ENCODE results near the gene FANCM.
A peak's percentile ranks its signal among the peaks of the same experiment; 100 is the strongest.
"Not testable (repeated sequence)": the region's sequence is repeated elsewhere in the genome, so short reads cannot be mapped to it uniquely, and the experiment has no call there.

FANCM gene

GRCh38 chr14:45135659-45136395 is at the start of gene FANCM:
TSS of gene FANCM (plus strand) at chr14:45135930. CDS start at chr14:45136032, 102 bp downstream.
- DNase-seq, result peak; percentile 68 to 80

GRCh38 chr14:45089813-45090212 is 45.9 kb upstream of the FANCM start:
- peak in 1 of 2 experiments; percentile 7 for DNase-seq

- DNase-seq, result no peak
Observed at GRCh38 chr14:45091710-45092109, 44.0 kb upstream of the FANCM start.

- no peak for DNase-seq
Observed at GRCh38 chr14:45094275-45094674, 41.5 kb upstream of the FANCM start.

- DNase-seq, result no peak
Observed at GRCh38 chr14:45095143-45095542, 40.6 kb upstream of the FANCM start.

- DNase-seq, result no peak
Observed at GRCh38 chr14:45096218-45096617, 39.5 kb upstream of the FANCM start.

GRCh38 chr14:45103806-45104205 is 31.9 kb upstream of the FANCM start:
- DNase-seq, result no peak

- DNase-seq, result no peak
Observed at GRCh38 chr14:45104561-45104960, 31.2 kb upstream of the FANCM start.

GRCh38 chr14:45112896-45113781 is 22.6 kb upstream of the FANCM start:
- DNase-seq, result no peak

- DNase-seq, result no peak
Observed at GRCh38 chr14:45114327-45114726, 21.4 kb upstream of the FANCM start.

- DNase-seq, result no peak
Observed at GRCh38 chr14:45118594-45118993, 17.1 kb upstream of the FANCM start.

GRCh38 chr14:45120096-45120495 is 15.6 kb upstream of the FANCM start:
- no peak for DNase-seq

GRCh38 chr14:45123271-45123670 is 12.5 kb upstream of the FANCM start:
- DNase-seq, result no peak

- DNase-seq, result no peak
Observed at GRCh38 chr14:45125754-45126153, 10.0 kb upstream of the FANCM start.

- no peak for DNase-seq
Observed at GRCh38 chr14:45128963-45129629, 6.6 kb upstream of the FANCM start.

GRCh38 chr14:45133683-45134050 is 2.1 kb upstream of the FANCM start:
- no peak for DNase-seq

- peak; percentile 90 to 97 for DNase-seq
Observed at GRCh38 chr14:45134051-45134958, 1.4 kb upstream of the FANCM start, which contains the start of gene FKBP3. TSS of gene FKBP3 (minus strand) at chr14:45134481. CDS start at chr14:45134456, 25 bp downstream.

GRCh38 chr14:45135156-45135555 is 574 bp upstream of the FANCM start:
- no peak for DNase-seq

- no peak for DNase-seq
Observed at GRCh38 chr14:45136399-45136798, 669 bp downstream of the FANCM start.

GRCh38 chr14:45140661-45141187 is 5.0 kb downstream of the FANCM start:
- no peak for DNase-seq

- not testable (repeated sequence) for DNase-seq
Observed at GRCh38 chr14:45142083-45142482, 6.4 kb downstream of the FANCM start.

- DNase-seq, result no peak
Observed at GRCh38 chr14:45144658-45145057, 8.9 kb downstream of the FANCM start.
